Lower leg skin (tissue), 4 donors: ENCODE data around the gene ATXN7L3. TPM values are rescaled to one million over a fixed set of nuclear protein-coding genes. Genes with fewer than 3 reads are reported as not detected.

Experiments
- DNase-seq, 2 donors: peaks; one replicate each; pipeline ENCODE4 v3.0.0-alpha.2; 2019; ENCODE audit warnings: low spot score in 2 of 2
- H3K4me3 ChIP-seq: fragments of 200-600 bp; sonication (generic); 2 replicates; pipeline ENCODE4 v1.5.1; 2017; ENCODE audit warnings: mild to moderate bottlenecking, low read depth; ENCODE audit not compliant: poor library complexity, severe bottlenecking
- POLR2A ChIP-seq, 2 donors: fragments of 450-650 bp; IDR thresholded peaks; one replicate each; pipeline ENCODE4 v1.6.1; 2016 to 2017; ENCODE audit warnings: antibody characterized with exemption in 2 of 2, mild to moderate bottlenecking in 1 of 2, moderate library complexity in 1 of 2
- WGBS, 2 donors: methylation state at CpG; one replicate each; pipeline ENCODE4 v1.1.5; 2018; 5-methylcytosine and 5-hydroxymethylcytosine counted together
- intact Hi-C: fragments of 100-400 bp; cut with DNase I; formaldehyde crosslinking; loops from one replicate; pipeline ENCODE4 v1.15.0; 2023; ENCODE audit warnings: low total_unique reads
- total RNA-seq, 4 donors: library from RNA; depleted of rRNA; stranded (reverse); fragments of >200 nt; gene quantifications; one replicate each; pipeline ENCODE4 v1.1.0, GENCODE V29; 2016
- TF ChIP-seq, protein P1 (sequence below), 3 donors: fragments of 450-650 bp; IDR thresholded peaks; one replicate each; pipeline ENCODE4 v1.5.1; 2016; ENCODE audit warnings: antibody characterized with exemption in 3 of 3, mild to moderate bottlenecking in 3 of 3, moderate library complexity in 2 of 3

Gene ATXN7L3
- total RNA-seq, 4 donors from 2014 or later, result 62.4 to 77.9 (median 67.8) TPM

DNA sequence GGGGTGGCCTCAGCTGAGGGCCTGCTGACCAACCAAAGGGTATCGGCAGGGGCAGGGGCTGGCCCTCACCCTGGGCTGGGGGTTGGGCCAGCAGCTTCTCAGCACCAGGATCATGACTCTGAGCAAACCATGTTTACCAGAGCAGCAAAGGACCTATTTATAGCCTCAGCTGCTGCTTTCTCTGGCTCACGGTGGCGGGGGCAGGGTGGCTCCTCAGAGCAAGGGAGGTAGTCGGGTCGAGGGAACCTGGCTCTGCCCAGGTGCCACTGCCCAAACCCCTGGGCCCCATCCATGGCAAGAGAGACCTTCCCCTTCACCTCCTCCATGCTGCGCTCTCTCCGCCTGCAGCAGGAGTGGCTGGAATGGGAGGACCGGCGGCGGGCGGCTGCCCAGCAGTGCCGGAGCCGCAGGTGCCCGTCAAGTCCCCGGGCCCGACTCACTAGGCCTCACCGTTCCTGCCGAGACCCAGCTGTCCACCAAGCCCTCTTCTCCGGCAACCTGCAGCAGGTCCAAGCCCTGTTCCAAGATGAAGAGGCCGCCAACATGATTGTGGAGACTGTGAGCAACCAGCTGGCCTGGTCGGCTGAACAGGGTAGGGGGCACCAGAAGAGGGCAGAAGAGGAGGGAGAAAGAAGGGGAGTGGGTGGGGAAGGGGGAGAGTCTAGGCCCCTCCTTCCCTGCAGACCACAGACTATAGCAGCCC lies 29.0 kb downstream of the ATXN7L3 start, which contains the start of gene ASB16:
Gene ASB16 (plus strand): TSS at position 206 of the 703 bp plus-strand sequence. CDS start 86 bp downstream, at position 292.
- no peak within 1 kb of the TSS for H3K4me3 ChIP-seq
- no peak for DNase-seq
- TF ChIP-seq, protein P1, sequence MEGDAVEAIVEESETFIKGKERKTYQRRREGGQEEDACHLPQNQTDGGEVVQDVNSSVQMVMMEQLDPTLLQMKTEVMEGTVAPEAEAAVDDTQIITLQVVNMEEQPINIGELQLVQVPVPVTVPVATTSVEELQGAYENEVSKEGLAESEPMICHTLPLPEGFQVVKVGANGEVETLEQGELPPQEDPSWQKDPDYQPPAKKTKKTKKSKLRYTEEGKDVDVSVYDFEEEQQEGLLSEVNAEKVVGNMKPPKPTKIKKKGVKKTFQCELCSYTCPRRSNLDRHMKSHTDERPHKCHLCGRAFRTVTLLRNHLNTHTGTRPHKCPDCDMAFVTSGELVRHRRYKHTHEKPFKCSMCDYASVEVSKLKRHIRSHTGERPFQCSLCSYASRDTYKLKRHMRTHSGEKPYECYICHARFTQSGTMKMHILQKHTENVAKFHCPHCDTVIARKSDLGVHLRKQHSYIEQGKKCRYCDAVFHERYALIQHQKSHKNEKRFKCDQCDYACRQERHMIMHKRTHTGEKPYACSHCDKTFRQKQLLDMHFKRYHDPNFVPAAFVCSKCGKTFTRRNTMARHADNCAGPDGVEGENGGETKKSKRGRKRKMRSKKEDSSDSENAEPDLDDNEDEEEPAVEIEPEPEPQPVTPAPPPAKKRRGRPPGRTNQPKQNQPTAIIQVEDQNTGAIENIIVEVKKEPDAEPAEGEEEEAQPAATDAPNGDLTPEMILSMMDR (IDR thresholded peaks at IDR 0.05), result no peak
- no peak for TF ChIP-seq POLR2A (IDR thresholded peaks at IDR 0.05)
- intact Hi-C loops, result no loop called here
- WGBS, 2 donors, result 45 to 47% methylated on average over 15 to 18 of the region's 21 CpGs

DNA sequence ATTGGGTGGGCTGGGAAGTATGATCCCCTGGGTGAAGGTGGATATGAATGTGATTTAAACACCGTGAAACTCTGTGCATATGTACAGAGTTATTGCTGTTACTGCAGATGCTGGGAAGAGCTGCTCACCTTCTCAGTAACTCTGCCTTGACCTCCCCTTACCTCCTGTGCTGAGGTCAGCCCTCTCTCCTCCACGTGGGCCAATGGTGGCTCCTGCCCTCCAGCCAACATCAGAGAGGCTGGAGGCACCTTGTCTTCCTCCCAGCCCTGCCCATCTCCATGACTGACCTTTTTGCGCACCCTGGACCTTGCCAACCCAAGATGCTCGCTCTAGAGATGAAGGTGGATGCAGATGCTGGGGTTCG lies 29.6 kb downstream of the ATXN7L3 start:
- TF ChIP-seq, protein P1 (IDR thresholded peaks at IDR 0.05), result no peak
- TF ChIP-seq POLR2A (IDR thresholded peaks at IDR 0.05), result no peak
- intact Hi-C loops, result no loop called here
- DNase-seq, result no peak
- 64 to 71% methylated on average over 5 of the region's 5 CpGs for WGBS, 2 donors
- no peak overlapping the region for H3K4me3 ChIP-seq

DNA sequence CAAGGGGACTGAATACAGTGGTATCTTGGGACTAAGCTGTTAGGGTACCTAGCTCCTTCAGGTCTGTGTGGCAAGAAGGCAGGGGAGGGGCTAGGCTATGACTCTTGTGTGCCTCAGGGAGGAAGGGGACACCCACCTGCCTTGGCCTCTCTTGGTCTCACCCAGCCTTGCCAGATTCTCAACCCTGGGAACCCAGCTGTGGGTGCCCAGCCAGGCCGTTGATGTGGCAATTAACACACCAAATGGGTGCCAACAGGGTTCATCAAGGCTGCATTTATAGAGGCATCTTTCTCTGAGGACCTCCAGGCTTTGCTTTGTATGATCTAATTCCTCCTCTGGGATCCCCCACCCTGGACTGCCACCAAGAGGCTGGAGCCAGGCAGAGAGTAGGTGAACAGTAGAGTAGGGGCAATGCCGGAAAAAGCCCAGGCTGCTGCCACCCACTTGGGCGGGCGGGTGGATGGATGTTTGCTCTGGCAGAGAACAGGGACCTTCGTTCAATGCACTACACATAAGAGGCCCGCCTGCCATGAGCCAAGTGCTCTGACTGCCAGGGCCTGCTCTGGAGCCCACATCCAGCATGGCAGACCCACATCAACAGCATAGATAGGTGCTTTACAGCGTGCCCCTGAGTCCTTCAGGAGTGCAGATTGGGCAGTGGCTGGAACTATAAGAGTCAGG lies 32.4 kb downstream of the ATXN7L3 start:
- WGBS, 2 donors, result 75 to 80% methylated on average over 7 of the region's 7 CpGs
- DNase-seq, result no peak
- intact Hi-C loops, result no loop called here
- no peak overlapping the region for H3K4me3 ChIP-seq
- TF ChIP-seq, protein P1 (IDR thresholded peaks at IDR 0.05), result no peak
- TF ChIP-seq POLR2A (IDR thresholded peaks at IDR 0.05), result no peak

DNA sequence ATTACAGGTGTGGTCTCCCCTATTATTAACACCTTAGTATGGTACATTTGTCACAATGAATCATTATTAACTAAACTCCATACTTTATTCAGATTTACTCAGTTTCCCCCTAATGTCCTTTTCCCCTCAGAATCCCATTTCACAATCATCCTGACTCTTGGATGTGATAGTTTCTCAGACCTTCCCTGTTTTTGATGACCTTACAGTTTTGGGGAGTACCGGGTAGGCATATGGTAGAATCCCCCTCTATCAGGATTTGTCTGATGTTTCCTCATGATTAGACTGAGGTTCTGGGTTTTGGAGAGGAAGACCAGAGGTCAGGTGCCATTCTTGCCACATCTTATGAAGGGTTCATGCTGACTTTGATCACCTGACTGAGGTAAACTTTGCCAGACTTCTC lies 35.2 kb downstream of the ATXN7L3 start:
- DNase-seq, result no peak
- intact Hi-C loops, result no loop called here
- TF ChIP-seq, protein P1 (IDR thresholded peaks at IDR 0.05), result no peak
- no peak for TF ChIP-seq POLR2A (IDR thresholded peaks at IDR 0.05)
- H3K4me3 ChIP-seq, result no peak overlapping the region
- WGBS, 2 donors, result 95 to 96% methylated on average over 1 of the region's 1 CpG

DNA sequence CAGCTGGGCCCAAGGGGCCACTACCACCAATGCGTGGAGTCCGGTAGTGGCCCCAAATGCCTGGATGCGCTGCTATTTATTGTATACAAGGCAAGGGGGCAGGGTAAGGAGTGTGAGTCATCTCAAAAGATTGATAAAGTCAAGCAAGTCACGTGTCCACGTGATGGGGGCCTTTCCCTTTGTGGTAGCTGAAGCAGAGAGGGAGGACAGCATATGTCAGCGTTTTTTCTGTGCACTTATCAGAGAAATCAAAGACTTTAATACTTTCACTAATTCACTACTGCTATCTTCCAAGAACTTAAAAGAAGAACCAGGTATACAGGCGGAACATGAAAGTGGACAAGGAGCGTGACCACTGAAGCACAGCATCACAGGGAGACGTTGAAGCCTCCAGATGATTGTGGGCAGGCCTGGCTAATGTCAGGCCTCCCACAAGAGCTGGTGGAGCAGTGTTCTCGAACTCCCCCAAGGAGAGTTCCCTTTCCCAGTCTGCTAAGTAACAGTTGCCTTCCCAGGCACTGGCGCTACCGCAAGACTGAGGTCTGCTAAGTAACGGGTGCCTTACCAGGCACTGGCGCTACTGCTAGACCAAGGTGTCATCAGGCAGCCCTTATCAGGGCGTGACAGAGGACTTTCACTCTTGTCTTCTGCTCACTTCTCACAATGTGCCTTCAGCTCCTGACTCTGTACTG lies 40.0 kb downstream of the ATXN7L3 start:
- no peak overlapping the region for H3K4me3 ChIP-seq
- 86 to 91% methylated on average over 15 of the region's 15 CpGs for WGBS, 2 donors
- TF ChIP-seq POLR2A (IDR thresholded peaks at IDR 0.05), result no peak
- TF ChIP-seq, protein P1 (IDR thresholded peaks at IDR 0.05), result no peak
- intact Hi-C loops, result no loop called here
- DNase-seq, result no peak
